BLaER1 treated with 17β-estradiol and CSF1 and Interleukin-3, amounts not matched to agents 10 nM and 100 nM (cell line): ENCODE measurements around the gene ABCC11.
"Not testable (repeated sequence)": the region's sequence is repeated elsewhere in the genome, so short reads cannot be mapped to it uniquely, and the experiment has no call there.

ENCODE experiments used
- H3K27ac ChIP-seq, 11 experiments: shearing (Covaris generic); formaldehyde crosslinking; 2 replicates each; pipeline ENCODE4 v1.8.1; 2022
- H3K27me3 ChIP-seq, 11 experiments: shearing (Covaris generic); formaldehyde crosslinking; 2 replicates each; pipeline ENCODE4 v1.8.1; 2022
- H3K36me3 ChIP-seq, 11 experiments: shearing (Covaris generic); formaldehyde crosslinking; 2 replicates each; pipeline ENCODE4 v1.8.1; 2022
- H3K4me1 ChIP-seq, 10 experiments: shearing (Covaris generic); formaldehyde crosslinking; 2 replicates each; pipeline ENCODE4 v1.8.1; 2022
- H3K4me2 ChIP-seq, 11 experiments: shearing (Covaris generic); formaldehyde crosslinking; 2 replicates each; pipeline ENCODE4 v1.8.1; 2022
- H3K4me3 ChIP-seq, 10 experiments: shearing (Covaris generic); formaldehyde crosslinking; 2 replicates each; pipeline ENCODE4 v1.8.1; 2022
- H3K9ac ChIP-seq, 11 experiments: shearing (Covaris generic); formaldehyde crosslinking; 2 replicates each; pipeline ENCODE4 v1.8.1; 2022
- H3K9me3 ChIP-seq, 11 experiments: shearing (Covaris generic); formaldehyde crosslinking; replicated peaks in 1 of 11; 2 replicates each; pipeline ENCODE4 v1.8.1; 2022
- H4K20me1 ChIP-seq, 11 experiments: shearing (Covaris generic); formaldehyde crosslinking; 2 replicates each; pipeline ENCODE4 v1.8.1; 2022
- Cebpa-rat ChIP-seq, 11 experiments: shearing (Covaris generic); IDR thresholded peaks; 2 replicates each; pipeline ENCODE4 v1.8.1; 2022

ABCC11 gene

DNA sequence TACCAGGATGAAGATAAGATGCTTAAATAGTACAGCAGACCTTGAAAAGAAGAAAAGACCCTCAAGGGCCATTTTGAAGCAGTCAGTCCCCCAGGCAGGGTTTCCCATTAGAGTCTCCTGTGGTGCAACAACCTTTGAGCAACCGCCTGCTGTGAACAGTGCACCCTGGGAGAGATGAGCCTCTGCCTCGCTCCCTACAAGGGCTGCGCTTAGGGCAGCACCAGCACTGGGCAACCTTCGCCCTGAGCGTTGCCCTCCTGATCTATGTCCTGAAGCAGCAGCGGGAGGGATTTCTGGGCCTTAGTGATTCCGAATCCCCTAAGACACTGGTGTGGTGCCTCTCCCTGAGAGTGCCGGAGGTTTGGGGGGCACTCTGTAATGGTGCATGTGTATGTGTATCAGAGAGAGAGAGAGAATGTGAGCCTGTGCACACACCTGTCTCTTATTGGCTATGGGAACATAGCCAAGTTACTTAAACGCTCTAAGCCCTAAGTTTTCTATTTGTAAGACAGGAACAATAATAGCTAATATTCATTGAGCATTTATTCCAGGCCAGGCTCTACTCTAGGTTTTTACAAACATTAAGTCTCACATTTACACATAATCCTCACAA, 66.4 kb downstream of the ABCC11 start:
- Histone ChIP-seq H3K4me1 (peaks cover 0 to 9% (median 0%) of the 10 kb centered on the region in 10 experiments; a peak in 4 of 20 replicates), H3K9ac (no peak overlapping the region), H3K9me3 (peaks cover 0 to 9% (median 0%) of the 10 kb centered on the region in 11 experiments; a peak in 2 of 22 replicates), H3K4me2 (no peak overlapping the region), H4K20me1 (no peaks in the 10 kb centered on the region), H3K27ac (no peak overlapping the region), H3K27me3 (no peaks in the 10 kb centered on the region), H3K4me3 (no peak overlapping the region), H3K36me3 (no peaks in the 10 kb centered on the region)
- no peak for TF ChIP-seq Cebpa-rat (IDR thresholded peaks at IDR 0.05)

DNA sequence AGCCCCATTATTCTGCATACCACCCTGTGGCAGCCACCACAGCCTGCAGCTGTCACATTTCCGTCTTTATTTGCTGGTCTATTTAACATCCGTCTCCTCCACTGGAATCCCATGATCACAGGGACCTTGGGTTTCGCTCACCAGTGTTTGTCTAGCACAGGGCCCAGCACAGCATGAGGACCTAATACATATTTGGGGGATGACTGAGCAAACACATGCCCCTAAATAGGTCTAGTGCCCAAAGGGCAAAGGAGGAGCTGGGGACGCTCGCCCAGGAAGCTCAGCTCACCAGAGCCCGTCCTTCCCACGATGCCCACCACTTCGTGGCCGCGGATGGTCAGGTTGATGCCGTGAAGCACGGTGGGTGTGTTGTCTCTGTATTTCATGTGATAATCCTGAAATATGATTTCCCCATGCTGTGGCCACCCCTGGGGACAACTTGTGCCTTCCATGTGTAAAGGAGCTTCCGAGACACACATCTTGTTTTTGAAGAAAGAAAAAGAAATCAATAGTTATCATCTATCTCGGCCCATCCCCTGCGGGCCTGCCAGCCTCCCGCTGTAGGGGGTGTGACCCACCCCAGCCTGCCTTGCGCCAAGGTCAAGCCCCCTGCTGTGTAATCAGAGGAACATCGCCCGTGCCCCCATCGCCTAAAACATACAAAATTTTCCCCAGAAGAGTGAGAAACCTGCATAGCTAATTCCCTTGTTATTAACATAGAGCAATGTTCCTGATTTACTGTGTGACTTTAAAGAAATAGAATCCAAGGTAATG, 70.5 kb downstream of the ABCC11 start:
- no peak overlapping the region for H3K9ac ChIP-seq

DNA sequence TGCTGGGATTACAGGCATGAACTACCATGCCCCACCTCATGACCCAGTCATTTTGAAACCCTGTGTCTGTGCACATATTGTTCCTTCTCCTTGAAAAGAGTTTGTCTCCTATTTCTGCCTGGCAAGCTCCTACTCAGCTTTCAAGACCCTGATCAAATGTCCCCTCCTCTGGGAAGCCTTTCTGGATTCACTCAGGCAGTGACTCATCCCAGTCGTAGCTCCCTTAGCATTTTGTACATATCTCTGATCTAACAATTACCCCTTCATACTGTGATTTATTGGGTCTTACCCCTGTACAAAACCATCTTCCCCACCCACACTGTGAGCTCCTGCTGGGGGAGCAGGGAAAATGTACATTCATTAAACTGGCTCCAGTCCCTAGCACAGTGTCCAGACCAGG, 73.5 kb downstream of the ABCC11 start:
- H3K9ac ChIP-seq: no peak overlapping the region

More for the DNA sequence above, 70.5 kb downstream of the ABCC11 start:
- H3K27me3 ChIP-seq: no peaks in the 10 kb centered on the region
- no peak for TF ChIP-seq Cebpa-rat (IDR thresholded peaks at IDR 0.05)
- peaks cover 0 to 3% (median 0%) of the 10 kb centered on the region in 10 experiments; a peak in 1 of 20 replicates for H3K4me1 ChIP-seq
- H3K4me3 ChIP-seq: no peak overlapping the region
- H4K20me1 ChIP-seq: no peaks in the 10 kb centered on the region
- no peak overlapping the region for H3K27ac ChIP-seq
- no peak overlapping the region for H3K4me2 ChIP-seq
- H3K9me3 ChIP-seq: peaks cover 0 to 9% (median 0%) of the 10 kb centered on the region in 11 experiments; a peak in 2 of 22 replicates
- no peaks in the 10 kb centered on the region for H3K36me3 ChIP-seq

GRCh38 chr16:48172682-48173081, 74.7 kb downstream of the ABCC11 start:
- H3K9me3 ChIP-seq: no peaks in the 10 kb centered on the region

More for the DNA sequence above, 73.5 kb downstream of the ABCC11 start:
- Histone ChIP-seq H3K4me3 (no peak overlapping the region), H3K36me3 (no peaks in the 10 kb centered on the region), H3K27ac (no peak overlapping the region), H3K4me2 (no peak overlapping the region), H3K9me3 (no peaks in the 10 kb centered on the region), H3K27me3 (no peaks in the 10 kb centered on the region), H3K4me1 (no peaks in the 10 kb centered on the region), H4K20me1 (no peaks in the 10 kb centered on the region)
- no peak for TF ChIP-seq Cebpa-rat (IDR thresholded peaks at IDR 0.05)

DNA sequence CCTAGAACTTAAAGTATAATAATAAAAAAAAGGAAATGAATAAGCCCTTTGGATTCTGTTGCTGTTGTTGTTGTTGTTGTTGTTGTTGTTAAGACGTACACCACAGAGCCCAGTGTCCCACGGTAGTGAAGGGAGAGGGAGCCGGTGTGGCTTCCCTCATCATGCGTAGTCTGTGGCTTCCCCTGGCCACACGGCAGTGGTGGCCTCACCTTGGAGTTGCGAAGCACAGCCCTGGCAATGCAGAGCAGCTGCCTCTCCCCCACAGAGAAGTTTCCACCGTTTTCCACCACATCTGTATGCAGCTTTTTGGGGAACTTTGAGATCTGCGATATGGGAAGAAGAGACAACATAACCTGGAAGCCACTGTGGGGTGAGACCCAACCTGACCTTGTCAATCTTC, 77.4 kb downstream of the ABCC11 start:
- no peak for TF ChIP-seq Cebpa-rat (IDR thresholded peaks at IDR 0.05)
- no peaks in the 10 kb centered on the region for H3K27me3 ChIP-seq

More at GRCh38 chr16:48172682-48173081, 74.7 kb downstream of the ABCC11 start:
- TF ChIP-seq Cebpa-rat (IDR thresholded peaks at IDR 0.05): no peak
- H4K20me1 ChIP-seq: no peaks in the 10 kb centered on the region
- H3K4me1 ChIP-seq: peaks cover 0 to 8% (median 3%) of the 10 kb centered on the region in 10 experiments; a peak in 8 of 20 replicates
- no peak overlapping the region for H3K27ac ChIP-seq
- H3K27me3 ChIP-seq: no peaks in the 10 kb centered on the region
- no peaks in the 10 kb centered on the region for H3K36me3 ChIP-seq
- no peak overlapping the region for H3K4me2 ChIP-seq
- no peak overlapping the region for H3K9ac ChIP-seq
- no peak overlapping the region for H3K4me3 ChIP-seq

DNA sequence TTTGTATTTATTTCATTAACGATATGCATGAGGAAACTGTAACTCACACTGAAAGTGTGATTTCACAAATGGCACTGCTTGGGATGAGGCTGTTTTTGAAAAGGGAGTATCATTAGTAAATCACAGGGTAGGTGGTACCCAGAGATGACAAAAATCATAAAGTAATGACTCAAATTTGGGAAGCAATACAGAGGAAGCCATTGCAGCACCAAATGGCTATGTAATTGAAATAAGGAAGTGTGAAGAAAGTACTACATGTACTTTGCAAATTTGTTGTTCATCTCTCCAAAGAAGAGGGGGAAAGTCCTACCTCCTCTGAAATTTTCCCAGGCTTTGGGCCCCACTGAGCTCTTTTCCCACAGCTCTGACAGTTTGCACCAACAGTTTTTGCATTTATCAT, 79.3 kb downstream of the ABCC11 start:
- Histone ChIP-seq H3K9me3 (no peaks in the 10 kb centered on the region), H3K4me1 (peaks cover 9 to 35% (median 17%) of the 10 kb centered on the region in 10 experiments), H3K4me3 (no peak overlapping the region), H3K27ac (no peak overlapping the region), H3K4me2 (peak overlapping the region in 3 of 11 experiments; percentile 3 to 28 (median 20); a peak in 3 of 22 replicates), H3K9ac (no peak overlapping the region), H4K20me1 (no peaks in the 10 kb centered on the region), H3K27me3 (no peaks in the 10 kb centered on the region), H3K36me3 (no peaks in the 10 kb centered on the region)
- no peak for TF ChIP-seq Cebpa-rat (IDR thresholded peaks at IDR 0.05)

More for the DNA sequence above, 77.4 kb downstream of the ABCC11 start:
- no peak overlapping the region for H3K4me2 ChIP-seq
- H3K4me1 ChIP-seq: peaks cover 7 to 32% (median 15%) of the 10 kb centered on the region in 10 experiments
- no peak overlapping the region for H3K27ac ChIP-seq
- H3K9me3 ChIP-seq: no peaks in the 10 kb centered on the region
- H4K20me1 ChIP-seq: no peaks in the 10 kb centered on the region
- no peaks in the 10 kb centered on the region for H3K36me3 ChIP-seq
- H3K9ac ChIP-seq: no peak overlapping the region
- H3K4me3 ChIP-seq: no peak overlapping the region

DNA sequence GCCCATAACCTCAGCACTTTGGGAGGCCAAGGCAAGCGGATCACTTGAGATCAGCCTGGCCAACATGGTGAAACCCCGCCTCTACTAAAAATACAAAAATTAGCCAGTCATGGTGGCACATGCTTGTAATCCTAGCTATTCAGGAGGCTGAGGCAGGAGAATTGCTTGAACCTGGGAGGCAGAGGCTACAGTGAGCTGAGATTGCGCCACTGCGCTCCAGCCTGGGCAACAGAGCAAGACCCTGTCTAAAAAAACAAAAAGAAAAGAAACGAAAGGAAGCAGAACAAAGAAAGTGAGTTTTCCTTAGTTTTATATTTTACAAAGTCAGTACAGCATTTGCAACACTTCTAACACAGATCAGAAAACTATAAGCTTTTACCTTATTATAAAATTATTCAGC, 80.7 kb downstream of the ABCC11 start:
- H3K36me3 ChIP-seq, H3K27me3 ChIP-seq, H3K4me3 ChIP-seq, H3K27ac ChIP-seq, H3K4me2 ChIP-seq, H3K9me3 ChIP-seq, H3K9ac ChIP-seq, H4K20me1 ChIP-seq: not testable (repeated sequence)
- H3K4me1 ChIP-seq: peaks cover 9 to 41% (median 20%) of the 10 kb centered on the region in 10 experiments

DNA sequence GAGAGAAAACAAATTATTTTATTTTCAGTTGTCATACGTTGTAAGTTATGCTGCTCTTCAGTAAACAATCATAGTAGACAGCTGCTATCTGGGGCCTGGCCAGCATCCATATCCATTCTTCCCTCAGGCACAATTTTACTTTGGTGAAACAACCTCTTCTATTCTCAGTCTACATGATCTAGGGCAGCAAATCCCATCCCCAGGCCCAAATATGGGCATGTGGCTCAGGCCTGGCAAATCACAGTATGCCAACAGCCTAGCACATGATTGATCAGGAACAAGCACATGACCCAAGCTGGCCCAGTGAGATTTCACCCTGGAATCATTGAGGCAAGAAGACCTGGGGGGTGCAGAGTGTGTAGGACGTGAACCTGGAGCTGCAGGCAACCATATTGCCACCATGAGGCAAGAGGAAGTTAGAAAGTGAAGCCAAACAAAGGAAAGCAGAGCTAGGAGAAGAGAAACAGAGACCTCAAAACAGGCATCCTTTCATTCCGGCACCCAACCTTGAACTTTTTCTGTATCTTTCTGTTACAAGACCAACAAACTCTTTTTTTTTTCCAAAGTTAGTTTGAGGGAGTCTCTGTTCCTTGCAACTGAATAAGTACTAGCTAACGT, 81.3 kb downstream of the ABCC11 start:
- Histone ChIP-seq H3K4me2 (0 out of 22 replicates have a peak overlapping the region, but pooled peaks of 1 of the 11 experiments have one; percentile 0), H3K27ac (no peak overlapping the region), H3K27me3 (no peaks in the 10 kb centered on the region), H3K9me3 (no peaks in the 10 kb centered on the region), H3K9ac (no peak overlapping the region), H4K20me1 (no peaks in the 10 kb centered on the region), H3K4me3 (no peak overlapping the region), H3K36me3 (no peaks in the 10 kb centered on the region), H3K4me1 (peaks cover 9 to 41% (median 20%) of the 10 kb centered on the region in 10 experiments)
- TF ChIP-seq Cebpa-rat (IDR thresholded peaks at IDR 0.05): no peak
